ENCODE data around the gene SAXO2.
"Not testable (repeated sequence)": the region's sequence is repeated elsewhere in the genome, so short reads cannot be mapped to it uniquely, and the experiment has no call there.

Gene SAXO2

GRCh38 chr15:82288202-82288601 is 25.6 kb downstream of the SAXO2 start:
- not testable (repeated sequence) for DNase-seq

- no peak for DNase-seq
These were observed 29.7 kb downstream of the SAXO2 start for GRCh38 chr15:82292271-82292670.

DNA sequence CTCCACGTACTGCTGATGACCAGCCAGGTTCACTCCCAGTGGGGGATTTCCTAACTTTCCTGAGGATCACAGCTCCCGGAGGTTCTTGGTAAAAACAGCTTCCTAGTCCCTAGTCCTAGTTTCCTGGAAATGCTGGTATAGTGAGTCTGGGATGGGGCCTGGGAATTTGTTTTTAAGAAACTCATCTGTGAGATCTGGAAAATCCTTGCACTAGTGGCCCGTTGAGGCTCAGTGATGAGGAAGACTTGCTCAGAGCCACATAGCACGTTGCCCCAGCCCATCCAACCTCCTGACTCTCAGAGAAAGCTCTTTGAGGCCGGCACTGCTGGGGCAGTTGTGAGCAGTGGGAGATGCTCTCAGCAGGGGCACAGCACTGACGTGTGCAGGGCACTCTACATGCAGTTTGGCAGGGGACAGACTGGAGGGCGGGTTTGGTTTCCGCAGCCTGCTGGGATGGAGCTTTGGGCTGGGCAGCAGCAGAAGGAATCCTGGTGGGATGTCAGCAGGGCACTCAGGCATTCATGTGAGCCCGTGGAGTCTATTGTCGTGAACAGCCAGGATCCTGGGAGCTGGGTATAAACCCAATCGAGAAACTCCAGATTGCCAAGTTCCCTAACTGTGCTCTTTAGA is 31.6 kb downstream of the SAXO2 start:
- no peak for DNase-seq

DNA sequence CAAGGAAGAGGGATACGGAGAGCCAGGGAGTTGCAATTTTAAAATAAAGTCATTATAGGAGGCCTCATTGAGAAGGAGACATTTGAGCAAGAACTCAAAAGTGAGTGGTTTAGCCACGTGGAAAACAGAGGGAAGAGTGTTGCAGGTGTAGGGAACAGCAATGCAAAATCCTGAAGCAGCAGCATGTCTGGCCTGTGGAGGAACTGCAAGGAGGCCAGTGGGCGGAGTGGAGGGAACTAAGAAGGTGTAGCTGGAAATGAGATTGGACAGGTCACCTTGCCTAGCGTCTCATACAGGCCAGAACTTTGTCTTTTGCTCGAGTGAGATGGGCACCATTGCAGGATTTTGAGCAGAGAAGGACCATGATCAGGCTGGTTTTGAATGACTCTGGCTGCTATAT is 34.9 kb downstream of the SAXO2 start:
- no peak for DNase-seq

DNA sequence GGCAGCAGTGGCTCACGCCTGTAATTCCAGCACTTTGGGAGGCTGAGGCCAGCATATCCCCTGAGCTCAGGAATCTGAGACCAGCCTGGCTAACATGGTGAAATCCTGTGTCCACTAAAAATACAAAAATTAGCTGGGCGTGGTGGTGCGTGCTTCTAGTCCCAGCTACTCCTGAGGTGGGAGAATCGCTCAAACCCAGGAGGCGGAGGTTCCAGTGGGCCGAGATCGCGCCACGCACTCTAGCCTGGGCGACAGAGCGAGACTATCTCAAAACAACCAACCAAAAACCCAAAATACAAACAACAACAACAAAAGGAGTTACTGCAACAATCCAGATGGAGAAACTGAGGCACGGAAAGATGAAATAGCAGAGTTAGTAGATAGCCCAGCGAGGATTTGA is 35.4 kb downstream of the SAXO2 start:
- DNase-seq: no peak

DNA sequence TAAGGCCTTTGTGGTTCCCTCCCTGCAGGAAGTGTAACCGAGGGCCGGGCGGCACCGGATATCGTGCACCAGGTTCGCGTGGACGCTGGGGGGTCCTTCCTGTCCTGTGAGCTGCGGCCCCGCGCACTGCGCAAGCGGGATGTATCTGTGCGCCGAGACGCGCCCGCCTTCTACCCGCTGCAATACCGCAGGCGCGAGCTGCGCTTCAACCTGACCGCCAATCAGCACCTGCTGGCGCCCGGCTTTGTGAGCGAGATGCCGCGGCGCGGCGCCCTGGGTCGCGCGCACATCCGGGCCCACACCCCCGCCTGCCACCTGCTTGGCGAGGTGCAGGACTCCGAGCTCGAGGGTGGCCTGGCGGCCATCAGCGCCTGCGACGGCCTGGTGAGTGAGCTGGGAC is 35.9 kb downstream of the SAXO2 start:
- DNase-seq: no peak

DNA sequence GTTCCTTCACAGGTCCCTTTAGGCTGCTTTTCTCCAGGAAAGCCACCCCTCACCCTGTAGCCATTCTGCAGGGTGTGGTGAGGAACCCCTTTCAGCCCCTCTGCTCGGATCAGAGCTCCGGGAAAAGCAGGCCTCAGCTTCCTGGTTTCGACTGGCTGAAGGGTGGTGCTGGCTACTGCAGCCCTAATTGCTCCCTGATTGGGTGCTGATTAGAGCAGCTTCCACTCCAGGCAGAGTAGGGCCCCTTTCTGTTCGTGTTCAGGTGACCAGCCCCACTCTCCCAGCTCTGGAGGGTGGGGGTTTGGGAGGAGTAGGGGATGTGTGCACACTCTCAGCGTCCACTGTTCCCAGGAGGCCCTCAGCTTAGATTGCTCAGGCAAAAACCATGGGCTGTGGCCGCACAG is 36.9 kb downstream of the SAXO2 start:
- DNase-seq: not testable (repeated sequence)

GRCh38 chr15:82300326-82300725 is 37.7 kb downstream of the SAXO2 start:
- not testable (repeated sequence) for DNase-seq

DNA sequence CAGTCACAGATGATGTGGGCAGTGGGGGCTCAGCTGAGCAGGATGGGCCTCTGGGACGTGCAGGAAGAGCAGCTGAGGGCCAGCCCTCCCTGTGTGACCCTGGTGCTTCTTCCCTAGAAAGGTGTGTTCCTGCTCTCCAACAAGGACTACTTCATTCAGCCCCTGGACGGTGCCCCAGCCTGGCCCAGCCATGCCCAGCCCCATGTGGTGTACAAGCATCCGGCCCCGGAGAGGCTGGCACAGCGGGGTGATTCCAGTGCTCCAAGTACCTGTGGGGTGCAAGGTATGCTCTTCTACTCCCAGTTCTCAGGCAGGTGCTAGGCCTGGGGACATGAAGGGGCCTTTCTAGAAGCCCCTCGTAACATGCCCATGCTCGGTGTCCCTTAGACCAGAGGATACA is 38.3 kb downstream of the SAXO2 start:
- DNase-seq: no peak

- no peak for DNase-seq
These were observed 38.8 kb downstream of the SAXO2 start for GRCh38 chr15:82301296-82302016.

DNA sequence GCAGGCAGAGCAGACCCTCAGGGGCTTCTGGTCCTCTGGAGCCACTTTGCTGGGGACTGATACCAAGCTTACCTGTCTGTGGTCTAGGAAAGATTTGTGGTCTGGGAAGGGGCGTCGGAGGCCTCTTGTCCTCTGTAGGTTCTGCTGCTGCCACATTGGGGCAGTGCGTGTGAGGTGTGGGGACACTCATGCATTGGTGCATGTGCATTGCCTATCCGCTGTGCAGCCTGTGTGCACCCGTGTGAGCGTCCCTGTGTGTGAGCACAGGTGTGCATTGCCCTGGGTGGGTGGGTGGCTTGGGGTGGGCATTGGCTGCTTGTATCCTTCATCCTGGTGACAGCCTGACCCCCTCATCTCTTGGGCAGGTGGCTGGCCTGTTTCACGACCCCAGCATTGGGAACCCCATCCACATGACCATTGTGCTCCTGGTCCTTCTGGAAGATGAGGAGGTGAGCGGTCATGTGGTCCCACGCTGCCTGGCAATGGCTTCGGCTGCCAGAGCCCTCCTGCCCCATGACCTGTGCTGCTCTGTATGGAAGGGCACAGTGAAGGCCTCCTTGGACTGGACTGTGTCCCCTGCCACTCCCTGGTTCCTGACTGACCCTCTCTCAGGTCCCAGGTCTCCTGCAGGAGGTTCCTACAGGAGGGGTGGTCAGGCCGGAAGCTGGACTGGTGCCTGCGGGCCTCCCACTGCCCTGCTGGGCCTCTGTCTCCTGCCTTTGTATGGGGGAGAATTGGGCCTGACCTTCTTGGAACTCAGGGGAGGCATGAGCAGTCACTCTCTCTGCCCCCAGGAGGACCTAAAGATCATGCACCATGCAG is 41.5 kb downstream of the SAXO2 start:
- DNase-seq: no peak

DNA sequence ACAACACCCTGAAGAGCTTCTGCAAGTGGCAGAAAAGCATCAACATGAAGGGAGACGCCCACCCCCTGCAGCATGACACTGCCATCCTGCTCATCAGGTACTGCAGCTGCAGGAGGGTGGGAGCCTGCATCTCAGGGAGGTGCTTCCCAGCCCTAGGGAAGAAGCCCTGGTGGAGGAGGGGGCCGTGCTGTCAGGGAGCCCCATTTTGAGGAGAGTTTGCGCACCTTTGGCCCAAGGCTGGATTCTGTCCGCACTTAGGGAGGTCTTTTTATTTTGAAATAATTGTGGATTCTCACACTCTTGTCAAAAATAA is 42.1 kb downstream of the SAXO2 start:
- DNase-seq: no peak

DNA sequence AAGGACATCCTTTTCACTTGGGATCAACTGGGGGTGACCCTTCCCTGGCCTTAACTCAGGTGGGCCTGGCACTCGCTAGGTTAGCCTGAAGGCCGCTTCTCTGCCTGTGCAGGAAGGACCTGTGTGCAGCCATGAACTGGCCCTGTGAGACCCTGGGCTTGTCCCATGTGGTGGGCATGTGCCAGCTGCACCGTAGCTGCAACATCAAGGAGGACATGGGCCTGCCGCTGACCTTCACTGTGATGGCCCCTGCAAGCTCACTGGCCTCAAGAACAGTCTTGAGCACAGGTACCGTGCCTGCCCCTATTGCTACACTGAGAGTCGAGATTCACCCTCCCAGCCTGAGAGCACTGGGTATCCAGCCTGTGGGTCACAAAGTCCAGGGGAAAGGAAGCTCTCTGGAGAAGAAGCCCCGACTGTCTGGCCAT is 43.0 kb downstream of the SAXO2 start:
- DNase-seq: no peak

- no peak for DNase-seq
These were observed 44.4 kb downstream of the SAXO2 start for GRCh38 chr15:82306791-82307713.

DNA sequence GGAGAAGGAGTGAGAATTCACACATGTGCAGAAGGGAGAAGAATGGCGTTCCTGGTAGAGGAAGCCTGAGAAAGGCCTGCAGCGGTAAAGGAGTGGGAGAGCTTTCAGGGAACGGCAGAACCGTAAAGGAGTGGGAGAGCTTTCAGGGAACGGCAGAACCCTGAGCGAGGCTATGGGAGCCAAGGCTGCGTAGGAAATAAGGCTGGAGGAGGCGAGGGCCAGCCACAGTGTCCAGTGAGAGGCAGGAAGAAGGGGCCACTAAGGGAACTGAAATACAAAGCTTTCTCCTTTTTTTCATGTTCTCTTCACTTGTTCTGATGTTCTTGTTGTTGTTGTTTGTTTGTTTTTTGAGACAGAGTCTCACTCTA is 45.1 kb downstream of the SAXO2 start:
- no peak for DNase-seq

- DNase-seq: no peak
These were observed 47.2 kb downstream of the SAXO2 start for GRCh38 chr15:82309802-82310201.

- not testable (repeated sequence) for DNase-seq
These were observed 48.7 kb downstream of the SAXO2 start for GRCh38 chr15:82311321-82311720.

DNA sequence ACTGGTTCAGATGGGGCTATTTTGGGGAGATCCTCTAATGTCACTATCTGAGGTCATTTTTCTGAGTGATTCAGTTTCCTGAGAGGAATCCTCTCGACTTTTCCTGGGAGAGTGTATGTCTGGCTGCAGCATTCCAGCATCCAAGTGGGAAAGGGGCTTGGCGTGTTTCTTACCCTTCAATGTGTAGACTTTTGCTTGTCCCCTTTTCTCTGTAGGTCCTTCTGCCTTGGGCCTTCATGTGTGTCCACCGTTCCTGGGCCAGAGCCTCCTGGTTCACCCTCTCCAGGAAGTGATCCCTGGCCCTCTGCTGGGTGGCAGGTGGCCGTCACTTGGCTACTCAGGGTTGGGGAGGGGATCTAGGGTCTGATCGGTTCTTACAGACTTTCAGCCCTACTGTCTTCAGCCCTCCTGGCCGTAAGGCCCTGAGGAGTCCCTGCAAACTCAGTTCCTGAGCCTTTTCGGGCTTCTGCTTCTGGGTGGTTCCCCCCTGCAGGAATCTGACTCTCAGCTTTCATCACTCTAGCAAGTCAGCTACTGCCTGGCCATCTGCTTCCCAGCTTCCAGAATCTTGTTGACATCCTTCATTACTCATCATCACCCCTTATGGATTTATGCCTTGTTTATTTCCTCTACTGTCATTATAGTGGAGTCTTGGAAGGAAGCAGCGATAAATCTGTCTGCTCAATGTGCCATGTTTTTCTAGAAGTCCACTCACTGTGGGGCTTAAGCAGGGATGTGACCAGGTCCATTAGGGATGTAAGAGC is 50.1 kb downstream of the SAXO2 start:
- DNase-seq: no peak

DNA sequence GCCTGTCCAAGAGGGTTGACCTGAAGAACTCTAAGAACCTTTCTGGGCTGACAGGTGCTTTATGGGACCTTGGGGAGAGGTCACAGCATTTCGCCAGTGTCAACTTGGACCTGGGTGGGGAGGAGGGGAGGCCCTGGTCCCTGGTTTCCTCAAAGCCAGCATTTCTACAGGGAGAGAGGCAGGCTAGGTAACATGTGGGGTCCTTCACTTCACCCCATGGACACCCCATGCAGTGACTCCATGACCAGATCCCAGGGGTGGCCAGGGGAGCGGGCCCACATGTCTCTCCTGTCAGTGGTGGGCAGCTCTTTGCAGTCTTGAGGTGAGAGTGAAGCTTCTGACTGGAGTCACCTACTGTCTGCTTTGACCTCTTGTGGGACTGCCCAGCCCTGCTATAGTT is 50.8 kb downstream of the SAXO2 start:
- DNase-seq: no peak

GRCh38 chr15:82313951-82314768 is 51.5 kb downstream of the SAXO2 start:
- DNase-seq: not testable (repeated sequence)
